A673 (cell line): ENCODE measurements around the gene CLDN25.

Experiments
- CTCF ChIP-seq: fragments of 300-800, 200-600 bp; sonication (generic); conservative IDR thresholded peaks from 2 replicates; pipeline ENCODE4 v1.5.1; 2017; ENCODE audit warnings: low read depth, mild to moderate bottlenecking, antibody characterized with exemption, low read length, moderate library complexity, mixed read lengths
- EZH2 ChIP-seq: fragments of 200-600 bp; sonication (generic); IDR thresholded peaks from 2 replicates; pipeline ENCODE4 v1.6.1; 2017; ENCODE audit warnings: borderline replicate concordance, low read depth, mild to moderate bottlenecking, mixed read lengths, antibody characterized with exemption, low read length; ENCODE audit not compliant: poor library complexity, severe bottlenecking

- TF ChIP-seq CTCF (no peak), EZH2 (no peak)
Observed at GRCh38 chr11:113817626-113818025, 38.0 kb downstream of the CLDN25 start.
